Right lobe of liver (tissue), 4 donors: ENCODE measurements around the gene SLC50A1.

Source experiments
- POLR2A ChIP-seq: fragments of 450-650 bp; IDR thresholded peaks from one replicate; pipeline ENCODE4 v1.6.1; 2017; ENCODE audit warnings: antibody characterized with exemption, mild to moderate bottlenecking
- TF ChIP-seq, protein P1 (sequence below), 4 donors: fragments of 200-600 bp in 3 of 4; fragments of 450-650 bp in 1 of 4; IDR thresholded peaks; one replicate each; pipeline versions ENCODE4 v1.5.1 to v1.8.0; 2016 to 2022; ENCODE audit warnings: antibody characterized with exemption in 4 of 4, mild to moderate bottlenecking in 2 of 4
- donor health status: DM: no; HTN: no; CAD: no.
- donor health status: DM: no; HTN: no; CAD: no.
- donor health status: DM: no; HTN: yes; CAD: no.

DNA sequence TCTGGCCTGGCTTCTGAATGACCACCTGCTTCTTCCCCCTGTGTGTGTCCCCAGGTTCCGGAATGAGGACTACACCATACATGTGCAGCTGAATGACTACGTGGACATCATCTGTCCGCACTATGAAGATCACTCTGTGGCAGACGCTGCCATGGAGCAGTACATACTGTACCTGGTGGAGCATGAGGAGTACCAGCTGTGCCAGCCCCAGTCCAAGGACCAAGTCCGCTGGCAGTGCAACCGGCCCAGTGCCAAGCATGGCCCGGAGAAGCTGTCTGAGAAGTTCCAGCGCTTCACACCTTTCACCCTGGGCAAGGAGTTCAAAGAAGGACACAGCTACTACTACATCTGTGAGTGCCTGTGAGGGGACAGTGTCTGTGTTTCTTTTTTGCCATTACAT, 4.4 kb upstream of the SLC50A1 start:
- TF ChIP-seq, protein P1, sequence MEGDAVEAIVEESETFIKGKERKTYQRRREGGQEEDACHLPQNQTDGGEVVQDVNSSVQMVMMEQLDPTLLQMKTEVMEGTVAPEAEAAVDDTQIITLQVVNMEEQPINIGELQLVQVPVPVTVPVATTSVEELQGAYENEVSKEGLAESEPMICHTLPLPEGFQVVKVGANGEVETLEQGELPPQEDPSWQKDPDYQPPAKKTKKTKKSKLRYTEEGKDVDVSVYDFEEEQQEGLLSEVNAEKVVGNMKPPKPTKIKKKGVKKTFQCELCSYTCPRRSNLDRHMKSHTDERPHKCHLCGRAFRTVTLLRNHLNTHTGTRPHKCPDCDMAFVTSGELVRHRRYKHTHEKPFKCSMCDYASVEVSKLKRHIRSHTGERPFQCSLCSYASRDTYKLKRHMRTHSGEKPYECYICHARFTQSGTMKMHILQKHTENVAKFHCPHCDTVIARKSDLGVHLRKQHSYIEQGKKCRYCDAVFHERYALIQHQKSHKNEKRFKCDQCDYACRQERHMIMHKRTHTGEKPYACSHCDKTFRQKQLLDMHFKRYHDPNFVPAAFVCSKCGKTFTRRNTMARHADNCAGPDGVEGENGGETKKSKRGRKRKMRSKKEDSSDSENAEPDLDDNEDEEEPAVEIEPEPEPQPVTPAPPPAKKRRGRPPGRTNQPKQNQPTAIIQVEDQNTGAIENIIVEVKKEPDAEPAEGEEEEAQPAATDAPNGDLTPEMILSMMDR (IDR thresholded peaks at IDR 0.05), result no peak
- TF ChIP-seq POLR2A, result no peak
